H1 (cell line): ENCODE results near the gene DRAXIN. TPM values are rescaled to one million over a fixed set of nuclear protein-coding genes. Genes with fewer than 3 reads are reported as not detected.

Source experiments
- CTCF ChIA-PET: fragments of 300-600 bp; sonication (Branson Sonifier 250); formaldehyde crosslinking; loops from one replicate; lab custom pipeline; 2021; ENCODE audit not compliant: partially characterized antibody; lab: Charles Lee
- POLR2A ChIA-PET: fragments of 300-600 bp; sonication (Branson Sonifier 250); formaldehyde crosslinking; loops from one replicate; lab custom pipeline; 2021; ENCODE audit warnings: inconsistent platforms; ENCODE audit not compliant: partially characterized antibody; lab: Charles Lee
- DNase-seq, 2 experiments: peaks; one replicate each; pipeline versions ENCODE4 v3.0.0 to v3.0.0-alpha.2; 2010 to 2022; ENCODE audit warnings: low spot score in 2 of 2, low read depth in 1 of 2, mixed read lengths in 1 of 2
- FAIRE-seq: peaks from 2 replicates; lab custom pipeline; 2011; peaks lifted over from hg19 to GRCh38; lab: Jason Lieb, UNC
- H2AFZ ChIP-seq: 2 replicates; pipeline ENCODE4 v1.8.1; 2012; ENCODE audit warnings: low read length, inconsistent platforms
- H2AK5ac ChIP-seq: 2 replicates; pipeline ENCODE4 v1.6.1; 2013; ENCODE audit warnings: low read depth, low read length
- H2BK120ac ChIP-seq: replicated peaks from 2 replicates; pipeline ENCODE3; 2013; ENCODE audit warnings: low read depth, low read length, inconsistent platforms
- H2BK12ac ChIP-seq: 2 replicates; pipeline ENCODE4 v1.6.1; 2013; ENCODE audit warnings: low read depth, low read length
- H2BK15ac ChIP-seq: 2 replicates; pipeline ENCODE4 v1.6.1; 2013; ENCODE audit warnings: low read length
- H2BK20ac ChIP-seq: 2 replicates; pipeline ENCODE4 v1.6.1; 2013; ENCODE audit warnings: low read length
- H2BK5ac ChIP-seq: 2 replicates; pipeline ENCODE4 v1.6.1; 2013; ENCODE audit warnings: low read depth, low read length
- H3K14ac ChIP-seq: 2 replicates; pipeline ENCODE4 v1.6.1; 2013; ENCODE audit warnings: inconsistent platforms; ENCODE audit not compliant: insufficient read length
- H3K18ac ChIP-seq: 2 replicates; pipeline ENCODE4 v1.6.1; 2013; ENCODE audit warnings: low read length; ENCODE audit errors: extremely low read depth
- H3K23ac ChIP-seq: 2 replicates; pipeline ENCODE4 v1.6.1; 2013; ENCODE audit warnings: inconsistent platforms; ENCODE audit not compliant: insufficient read length
- H3K23me2 ChIP-seq: 2 replicates; pipeline ENCODE4 v1.6.1; 2013; ENCODE audit warnings: low read depth, low read length
- H3K27ac ChIP-seq: 2 replicates; pipeline ENCODE4 v1.6.1; 2011; ENCODE audit warnings: low read depth, low read length, inconsistent platforms
- H3K27me3 ChIP-seq, 4 experiments: replicated peaks in 1 of 4; 1 replicate in 1 of 4; 2 replicates in 3 of 4; pipeline versions ENCODE4 v1.6.1 to v1.8.1; 2011 to 2013; ENCODE audit warnings: low read length in 3 of 4, mild to moderate bottlenecking in 3 of 4, inconsistent platforms in 2 of 4, mixed read lengths in 2 of 4, moderate library complexity in 1 of 4; ENCODE audit not compliant: control insufficient read depth in 3 of 4, insufficient read depth in 3 of 4; ENCODE audit errors: extremely low read depth in 1 of 4
- H3K36me3 ChIP-seq, 4 experiments: 2 replicates each; pipeline versions ENCODE4 v1.6.1 to v1.8.1; 2011 to 2013; ENCODE audit warnings: mild to moderate bottlenecking in 4 of 4, low read length in 3 of 4, moderate library complexity in 2 of 4, control low read depth in 1 of 4, inconsistent platforms in 1 of 4; ENCODE audit not compliant: insufficient read depth in 4 of 4, control insufficient read depth in 2 of 4
- H3K4ac ChIP-seq: replicated peaks from 2 replicates; pipeline ENCODE3; 2013; ENCODE audit warnings: low read length, low read depth, mixed read lengths, inconsistent platforms; ENCODE audit not compliant: insufficient read length
- H3K4me1 ChIP-seq, 4 experiments: replicated peaks in 1 of 4; 1 replicate in 1 of 4; 2 replicates in 3 of 4; pipeline versions ENCODE4 v1.6.1 to v1.8.1; 2011 to 2013; ENCODE audit warnings: low read length in 3 of 4, inconsistent platforms in 2 of 4, mixed read lengths in 1 of 4; ENCODE audit not compliant: insufficient read depth in 4 of 4, control insufficient read depth in 3 of 4
- H3K4me2 ChIP-seq, 2 experiments: 2 replicates each; pipeline versions ENCODE4 v1.6.1 to v1.8.1; 2011 to 2013; ENCODE audit warnings: low read depth in 2 of 2, low read length in 2 of 2, control low read depth in 1 of 2, inconsistent platforms in 1 of 2, mild to moderate bottlenecking in 1 of 2; ENCODE audit not compliant: insufficient read depth in 1 of 2
- H3K4me3 ChIP-seq, 4 experiments: fragments of 200-600, 300-600 bp in 1 of 4; sonication (generic), shearing (Covaris generic), sonication (Bioruptor Twin) in 1 of 4; 2 replicates each; pipeline versions ENCODE4 v1.5.1 to v1.8.1; 2011 to 2016; ENCODE audit warnings: low read length in 4 of 4, low read depth in 3 of 4, control low read depth in 2 of 4, inconsistent platforms in 2 of 4, mild to moderate bottlenecking in 2 of 4, mixed read lengths in 1 of 4, moderate library complexity in 1 of 4; ENCODE audit not compliant: insufficient read depth in 2 of 4; ENCODE audit errors: extremely low read depth in 1 of 4
- H3K56ac ChIP-seq: replicated peaks from 2 replicates; pipeline ENCODE3; 2013; ENCODE audit warnings: low read depth, mild to moderate bottlenecking, mixed read lengths, low read length, inconsistent platforms; ENCODE audit not compliant: insufficient read length
- H3K79me1 ChIP-seq: 2 replicates; pipeline ENCODE4 v1.6.1; 2013; ENCODE audit warnings: low read depth, low read length, control low read depth
- H3K79me2 ChIP-seq, 2 experiments: 2 replicates each; pipeline versions ENCODE4 v1.6.1 to v1.8.1; 2012 to 2013; ENCODE audit warnings: low read length in 2 of 2, mild to moderate bottlenecking in 2 of 2, inconsistent platforms in 1 of 2; ENCODE audit not compliant: insufficient read depth in 2 of 2, control insufficient read depth in 1 of 2
- H3K9ac ChIP-seq, 4 experiments: replicated peaks in 1 of 4; 1 replicate in 1 of 4; 2 replicates in 3 of 4; pipeline versions ENCODE4 v1.6.1 to v1.8.1; 2011 to 2013; ENCODE audit warnings: low read depth in 3 of 4, low read length in 3 of 4, control low read depth in 2 of 4, mild to moderate bottlenecking in 2 of 4, moderate library complexity in 2 of 4, inconsistent platforms in 1 of 4; ENCODE audit errors: extremely low read depth in 1 of 4
- H3K9me3 ChIP-seq, 2 experiments: 2 replicates each; pipeline versions ENCODE4 v1.6.1 to v1.8.1; 2012 to 2013; ENCODE audit warnings: mild to moderate bottlenecking in 2 of 2, moderate library complexity in 2 of 2, control low read depth in 1 of 2, inconsistent platforms in 1 of 2, low read depth in 1 of 2, low read length in 1 of 2, mixed read lengths in 1 of 2; ENCODE audit not compliant: insufficient read depth in 2 of 2
- H4K20me1 ChIP-seq, 2 experiments: replicated peaks in 1 of 2; 2 replicates each; pipeline versions ENCODE3 to v1.8.1; 2011 to 2013; ENCODE audit warnings: inconsistent platforms in 2 of 2, low read length in 2 of 2, mild to moderate bottlenecking in 1 of 2; ENCODE audit not compliant: insufficient read depth in 2 of 2, control insufficient read depth in 1 of 2
- H4K5ac ChIP-seq: 2 replicates; pipeline ENCODE4 v1.6.1; 2013; ENCODE audit warnings: low read length, low read depth, mixed read lengths, inconsistent platforms; ENCODE audit not compliant: insufficient read length
- H4K8ac ChIP-seq: 2 replicates; pipeline ENCODE4 v1.8.0; 2013; ENCODE audit warnings: mild to moderate bottlenecking, moderate library complexity, low read length, inconsistent platforms; ENCODE audit not compliant: insufficient read depth; ENCODE audit errors: extremely low read depth
- H4K91ac ChIP-seq: replicated peaks from 2 replicates; pipeline ENCODE3; 2013; ENCODE audit warnings: low read length, mixed read lengths, inconsistent platforms; ENCODE audit not compliant: insufficient read length
- ASH2L ChIP-seq: fragments of 200-600, 300-600 bp; sonication (generic); IDR thresholded peaks from one replicate; pipeline ENCODE4 v1.7.1; 2017; ENCODE audit warnings: low read length
- BCL11A ChIP-seq, 2 experiments: IDR thresholded peaks; one replicate each; pipeline ENCODE4 v1.6.1; 2011; ENCODE audit warnings: low read depth in 2 of 2, low read length in 2 of 2, mild to moderate bottlenecking in 2 of 2
- CHD1 ChIP-seq: IDR thresholded peaks from 2 replicates; pipeline ENCODE4 v1.6.1; 2012; ENCODE audit warnings: low read depth, low read length, improper control_type of control experiment
- E2F6 ChIP-seq: IDR thresholded peaks from 2 replicates; pipeline ENCODE4 v1.6.1; 2012; ENCODE audit warnings: inconsistent platforms
- EGR1 ChIP-seq: IDR thresholded peaks from 2 replicates; pipeline ENCODE4 v1.6.1; 2011; ENCODE audit warnings: low read depth, low read length, borderline replicate concordance
- EZH2 ChIP-seq: fragments of 200-600 bp; sonication (generic); IDR thresholded peaks from 2 replicates; pipeline ENCODE4 v1.7.1; 2012; ENCODE audit warnings: low read depth, mild to moderate bottlenecking, moderate library complexity, low read length, inconsistent platforms; ENCODE audit not compliant: severe bottlenecking
- GTF2F1 ChIP-seq: IDR thresholded peaks from 2 replicates; pipeline ENCODE4 v1.6.1; 2012; ENCODE audit warnings: low read depth, low read length, improper control_type of control experiment, borderline replicate concordance
- HDAC2 ChIP-seq, 2 experiments: fragments of 300-600 bp in 1 of 2; sonication (generic) in 1 of 2; IDR thresholded peaks; 2 replicates each; pipeline ENCODE4 v1.6.1; 2011 to 2012; ENCODE audit warnings: low read depth in 2 of 2, low read length in 2 of 2, mild to moderate bottlenecking in 2 of 2, moderate library complexity in 2 of 2, borderline replicate concordance in 1 of 2, inconsistent platforms in 1 of 2
- JUN ChIP-seq: IDR thresholded peaks from 2 replicates; pipeline ENCODE4 v1.6.1; 2011; ENCODE audit warnings: low read depth, mild to moderate bottlenecking, improper control_type of control experiment, low read length
- MAFK ChIP-seq: IDR thresholded peaks from 2 replicates; pipeline ENCODE4 v1.6.1; 2012; ENCODE audit warnings: low read depth, mild to moderate bottlenecking, improper control_type of control experiment, low read length
- RNF2 ChIP-seq: fragments of 200-900, 300-1000 bp; sonication (generic); IDR thresholded peaks from 2 replicates; pipeline ENCODE4 v1.7.1; 2016; ENCODE audit warnings: borderline replicate concordance, low read depth, mild to moderate bottlenecking, antibody characterized with exemption, low read length; ENCODE audit not compliant: poor library complexity, severe bottlenecking; ENCODE audit errors: missing control alignments
- TAF1 ChIP-seq: IDR thresholded peaks from 2 replicates; pipeline ENCODE4 v1.6.1; 2011; ENCODE audit warnings: mild to moderate bottlenecking, low read depth, low read length
- YY1 ChIP-seq: IDR thresholded peaks from 2 replicates; pipeline ENCODE4 v1.6.1; 2011; ENCODE audit warnings: low read depth, mild to moderate bottlenecking, low read length
- WGBS, 2 experiments: shearing (Covaris generic) in 1 of 2; methylation state at CpG; one replicate each; pipeline versions ENCODE4 v1.1.6 to v1.1.7; 2013 to 2015; ENCODE audit warnings: low lambda C conversion rate in 2 of 2, mixed read lengths in 2 of 2, inconsistent platforms in 1 of 2, low coverage in 1 of 2, missing lambda C conversion rate in 1 of 2; ENCODE audit not compliant: insufficient replicate concordance in 2 of 2, insufficient coverage in 1 of 2, insufficient read length in 1 of 2; ENCODE audit errors: extremely low coverage in 1 of 2, missing lambda C conversion rate in 1 of 2; 5-methylcytosine and 5-hydroxymethylcytosine counted together
- polyA plus RNA-seq, 7 experiments: library from polyadenylated mRNA; depleted of rRNA in 3 of 7; stranded (reverse) in 5 of 7; unstranded in 2 of 7; fragments of >200 nt in 5 of 7; fragments of 200-250 nt in 2 of 7; gene quantifications; 1 replicate in 5 of 7; 2 replicates in 1 of 7; 4 replicates in 1 of 7; pipeline versions ENCODE4 v1.2.1 to v1.2.3, GENCODE V29; 2011 to 2013; ENCODE audit warnings: missing spikeins in 2 of 7, mixed read lengths in 2 of 7
- total RNA-seq: library from RNA; stranded (reverse); fragmentation: NEBNext Ultra II Directional; extraction: Animal tissue kit (Norgen Biotek cat#: 25700); gene quantifications from 2 replicates; pipeline ENCODE4 v1.2.1, GENCODE V29; 2021

The DRAXIN gene
- total and polyA plus RNA-seq, 2 of the 8 experiments (the other 6 are each of a cell fraction or from before 2014, with no cell fraction given), result 4.6 to 17.6 TPM

DNA sequence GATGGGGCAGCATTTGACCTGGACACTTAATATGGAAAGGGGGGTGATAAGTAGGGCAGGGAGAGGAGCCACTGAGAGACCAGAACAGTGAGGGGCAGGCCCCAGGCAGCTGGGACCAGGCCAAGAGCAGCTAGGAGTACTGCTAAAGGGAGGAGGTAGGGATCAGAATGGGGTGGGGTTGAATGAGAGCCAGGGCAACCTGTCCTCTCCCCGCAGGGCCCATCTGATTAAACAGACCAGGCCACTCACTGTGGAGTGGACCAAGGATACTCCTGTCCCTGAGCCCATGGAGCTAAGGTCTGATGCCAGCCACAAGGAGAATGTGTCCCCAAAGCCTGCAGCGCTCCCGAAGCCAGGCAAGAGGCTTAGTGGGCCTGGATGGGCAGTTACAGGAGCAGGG, 72.6 kb downstream of the DRAXIN start:
- Histone ChIP-seq H3K23me2 (peaks cover 3% of the 10 kb centered on the region; the same call in 1 of the 2 replicates), H2BK12ac (no peak overlapping the region), H3K23ac (no peak overlapping the region), H4K8ac (no peak overlapping the region), H2BK15ac (no peak overlapping the region; the same call in 1 of the 2 replicates), H3K4me1 (peaks cover 0 to 16% (median 10%) of the 10 kb centered on the region in 4 experiments; a peak in 6 of 7 replicates), H2BK20ac (no peak overlapping the region), H2AFZ (no peak overlapping the region), H3K9ac (no peak overlapping the region), H3K18ac (no peak overlapping the region), H3K79me1 (no peaks in the 10 kb centered on the region), H4K5ac (no peak overlapping the region), H2AK5ac (no peak overlapping the region), H3K56ac (no peak overlapping the region), H3K4ac (no peak overlapping the region), H2BK120ac (no peak overlapping the region), H4K91ac (no peak overlapping the region), H3K4me3 (no peak overlapping the region), H3K9me3 (peaks cover 0 to 5% of the 10 kb centered on the region in 2 experiments; a peak in 1 of 4 replicates), H2BK5ac (no peak overlapping the region), H3K14ac (no peak overlapping the region), H3K27me3 (peaks cover 7 to 40% (median 30%) of the 10 kb centered on the region in 4 experiments), H4K20me1 (no peaks in the 10 kb centered on the region), H3K4me2 (no peak overlapping the region), H3K79me2 (no peaks in the 10 kb centered on the region), H3K36me3 (no peaks in the 10 kb centered on the region), H3K27ac (no peak overlapping the region)
- no peak for FAIRE-seq
- ChIA-PET POLR2A (interaction anchor here (0.7 to 4.3 kb wide), 2 partner anchors 11 to 67 kb away, joined by 3 to 21 read pairs; no protein-coding TSS in a partner anchor), CTCF (interaction anchor here (1.3 to 3.4 kb wide), 2 partner anchors 22 to 71 kb away, joined by 3 to 21 read pairs; no protein-coding TSS in a partner anchor)
- WGBS, 2 experiments, result 98% methylated on average over 3 of the region's 3 CpGs; no CpG with 5 or more reads in 1 of the 2 experiments
- DNase-seq, result no peak
- no peak for TF ChIP-seq YY1
- TF ChIP-seq EGR1, result no peak
- no peak for TF ChIP-seq CHD1
- TF ChIP-seq HDAC2 (IDR thresholded peaks at IDR 0.05; ENCODE audit: borderline replicate concordance in 1 of 2, low read depth in 2 of 2, low read length in 2 of 2), result no peak
- no peak for TF ChIP-seq JUN
- TF ChIP-seq BCL11A (IDR thresholded peaks at IDR 0.05; ENCODE audit: low read depth in 2 of 2, low read length in 2 of 2), result no peak
- no peak for TF ChIP-seq GTF2F1
- TF ChIP-seq E2F6, result no peak
- TF ChIP-seq MAFK, result no peak
- no peak for TF ChIP-seq RNF2
- no peak for TF ChIP-seq ASH2L
- TF ChIP-seq TAF1, result no peak
- TF ChIP-seq EZH2, result no peak
